Esophagus squamous epithelium (tissue), 5 donors: ENCODE measurements around the gene PDZD4. TPM values are rescaled to one million over a fixed set of nuclear protein-coding genes. Genes with fewer than 3 reads are reported as not detected.

ENCODE experiments used
- DNase-seq: peaks from one replicate; lab custom pipeline; 2025; lab: John Stamatoyannopoulos, UW
- H3K27ac ChIP-seq, 4 donors: fragments of 200-600 bp; sonication (generic); one replicate each; pipeline ENCODE4 v1.5.1; 2016 to 2019; ENCODE audit warnings: mild to moderate bottlenecking in 1 of 4
- H3K27me3 ChIP-seq, 4 donors: fragments of 200-600 bp; sonication (generic); 1 replicate in 3 of 4; 2 replicates in 1 of 4; pipeline versions ENCODE4 v1.5.1 to v1.6.0; 2017 to 2021; ENCODE audit warnings: antibody characterized with exemption in 1 of 4
- H3K36me3 ChIP-seq, 3 donors: fragments of 200-600 bp; sonication (generic); one replicate each; pipeline ENCODE4 v1.5.1; 2016 to 2019
- H3K4me1 ChIP-seq, 3 donors: fragments of 200-600 bp; sonication (generic); one replicate each; pipeline ENCODE4 v1.5.1; 2017 to 2019
- H3K4me3 ChIP-seq, 4 donors: fragments of 200-600 bp; sonication (generic); 1 replicate in 3 of 4; 2 replicates in 1 of 4; pipeline ENCODE4 v1.5.1; 2016 to 2019; ENCODE audit warnings: mild to moderate bottlenecking in 2 of 4, moderate library complexity in 1 of 4
- H3K9me3 ChIP-seq, 3 donors: fragments of 200-600 bp; sonication (generic); one replicate each; pipeline ENCODE4 v1.5.1; 2016 to 2019
- POLR2A ChIP-seq, 4 donors: fragments of 450-650 bp; IDR thresholded peaks; one replicate each; pipeline ENCODE4 v1.6.1; 2017; ENCODE audit warnings: antibody characterized with exemption in 4 of 4, mild to moderate bottlenecking in 4 of 4, moderate library complexity in 3 of 4
- WGBS, 2 donors: methylation state at CpG; one replicate each; pipeline ENCODE4 v1.1.5; 2018; 5-methylcytosine and 5-hydroxymethylcytosine counted together
- intact Hi-C: fragments of 100-400 bp; cut with DNase I; formaldehyde crosslinking; loops from one replicate; pipeline ENCODE4 v1.15.0; 2022
- total RNA-seq, 4 donors: library from RNA; depleted of rRNA; stranded (reverse); fragments of >200 nt; gene quantifications; one replicate each; pipeline ENCODE4 v1.1.0, GENCODE V29; 2016
- TF ChIP-seq, protein P1 (sequence below), 6 experiments: fragments of 450-650 bp in 4 of 6; fragments of 200-600 bp in 2 of 6; sonication (generic) in 2 of 6; IDR thresholded peaks; one replicate each; pipeline ENCODE4 v1.5.1; 2016 to 2019; ENCODE audit warnings: antibody characterized with exemption in 6 of 6, mild to moderate bottlenecking in 4 of 6, moderate library complexity in 4 of 6
- donor health status: DM: yes; HTN: yes; CAD: no.

The PDZD4 gene
- total RNA-seq, 4 donors from 2014 or later = 0.97 to 3.4 (median 1.9) TPM

DNA sequence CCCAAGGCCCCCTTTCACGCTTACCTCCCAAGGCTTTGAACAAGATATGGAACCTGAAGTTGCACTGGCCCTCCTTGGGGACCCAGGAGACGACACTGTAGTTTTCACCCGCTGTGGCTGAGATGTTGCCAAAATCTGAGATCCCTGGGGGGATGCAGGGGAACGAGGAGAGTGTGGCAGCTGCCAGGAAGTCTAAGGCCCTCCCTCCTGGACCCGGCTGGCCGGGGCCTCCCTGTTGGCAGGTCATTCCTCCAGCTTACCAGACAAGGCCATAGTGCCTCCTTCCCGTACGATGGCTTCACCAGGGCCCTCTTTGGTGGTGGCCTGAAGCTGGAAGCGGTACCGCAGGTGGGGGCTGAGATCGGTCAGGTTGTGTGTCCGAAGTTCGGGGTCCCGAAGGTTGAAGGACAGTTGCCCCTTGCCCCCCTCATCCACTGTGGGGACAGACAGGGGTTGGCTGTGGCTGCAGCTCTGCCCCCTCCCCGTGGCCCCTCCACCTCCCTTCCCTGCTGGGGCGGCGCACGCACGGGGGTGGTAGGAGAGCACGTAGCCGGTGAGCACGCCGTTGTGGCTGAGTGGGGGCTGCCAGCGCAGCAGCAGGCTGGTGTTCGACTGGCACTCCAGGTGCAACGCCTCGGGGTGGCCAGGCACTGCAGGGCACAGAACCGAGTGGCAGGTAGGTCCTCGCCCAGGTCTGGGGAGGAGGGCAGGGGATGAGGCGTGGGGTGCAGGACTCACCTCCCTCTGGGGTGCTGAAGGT is 34.4 kb upstream of the PDZD4 start:
- Histone ChIP-seq H3K36me3 (no peaks in the 10 kb centered on the region), H3K9me3 (no peaks in the 10 kb centered on the region), H3K4me1 (no peaks in the 10 kb centered on the region), H3K27me3 (peaks cover 0 to 13% (median 0%) of the 10 kb centered on the region in 4 donors), H3K4me3 (no peak overlapping the region), H3K27ac (no peak overlapping the region)
- WGBS, 2 donors = 74 to 80% methylated on average over 2 to 9 of the region's 30 CpGs
- intact Hi-C loops = no loop called here
- TF ChIP-seq POLR2A (IDR thresholded peaks at IDR 0.05) = no peak
- TF ChIP-seq, protein P1, sequence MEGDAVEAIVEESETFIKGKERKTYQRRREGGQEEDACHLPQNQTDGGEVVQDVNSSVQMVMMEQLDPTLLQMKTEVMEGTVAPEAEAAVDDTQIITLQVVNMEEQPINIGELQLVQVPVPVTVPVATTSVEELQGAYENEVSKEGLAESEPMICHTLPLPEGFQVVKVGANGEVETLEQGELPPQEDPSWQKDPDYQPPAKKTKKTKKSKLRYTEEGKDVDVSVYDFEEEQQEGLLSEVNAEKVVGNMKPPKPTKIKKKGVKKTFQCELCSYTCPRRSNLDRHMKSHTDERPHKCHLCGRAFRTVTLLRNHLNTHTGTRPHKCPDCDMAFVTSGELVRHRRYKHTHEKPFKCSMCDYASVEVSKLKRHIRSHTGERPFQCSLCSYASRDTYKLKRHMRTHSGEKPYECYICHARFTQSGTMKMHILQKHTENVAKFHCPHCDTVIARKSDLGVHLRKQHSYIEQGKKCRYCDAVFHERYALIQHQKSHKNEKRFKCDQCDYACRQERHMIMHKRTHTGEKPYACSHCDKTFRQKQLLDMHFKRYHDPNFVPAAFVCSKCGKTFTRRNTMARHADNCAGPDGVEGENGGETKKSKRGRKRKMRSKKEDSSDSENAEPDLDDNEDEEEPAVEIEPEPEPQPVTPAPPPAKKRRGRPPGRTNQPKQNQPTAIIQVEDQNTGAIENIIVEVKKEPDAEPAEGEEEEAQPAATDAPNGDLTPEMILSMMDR (IDR thresholded peaks at IDR 0.05) = no peak
- DNase-seq = no peak

- Histone ChIP-seq H3K4me3 (no peak overlapping the region), H3K27me3 (peaks cover 0 to 13% (median 0%) of the 10 kb centered on the region in 4 donors), H3K27ac (no peak overlapping the region), H3K4me1 (no peaks in the 10 kb centered on the region), H3K36me3 (no peaks in the 10 kb centered on the region), H3K9me3 (no peaks in the 10 kb centered on the region)
- DNase-seq = no peak
- intact Hi-C loops = no loop called here
- TF ChIP-seq, protein P1 (IDR thresholded peaks at IDR 0.05) = no peak
- no peak for TF ChIP-seq POLR2A (IDR thresholded peaks at IDR 0.05)
- WGBS, 2 donors = 80% methylated on average over 10 of the region's 10 CpGs; no CpG with 5 or more reads in 1 of the 2 donors
Observed at GRCh38 chrX:153864101-153864500, 33.8 kb upstream of the PDZD4 start.

DNA sequence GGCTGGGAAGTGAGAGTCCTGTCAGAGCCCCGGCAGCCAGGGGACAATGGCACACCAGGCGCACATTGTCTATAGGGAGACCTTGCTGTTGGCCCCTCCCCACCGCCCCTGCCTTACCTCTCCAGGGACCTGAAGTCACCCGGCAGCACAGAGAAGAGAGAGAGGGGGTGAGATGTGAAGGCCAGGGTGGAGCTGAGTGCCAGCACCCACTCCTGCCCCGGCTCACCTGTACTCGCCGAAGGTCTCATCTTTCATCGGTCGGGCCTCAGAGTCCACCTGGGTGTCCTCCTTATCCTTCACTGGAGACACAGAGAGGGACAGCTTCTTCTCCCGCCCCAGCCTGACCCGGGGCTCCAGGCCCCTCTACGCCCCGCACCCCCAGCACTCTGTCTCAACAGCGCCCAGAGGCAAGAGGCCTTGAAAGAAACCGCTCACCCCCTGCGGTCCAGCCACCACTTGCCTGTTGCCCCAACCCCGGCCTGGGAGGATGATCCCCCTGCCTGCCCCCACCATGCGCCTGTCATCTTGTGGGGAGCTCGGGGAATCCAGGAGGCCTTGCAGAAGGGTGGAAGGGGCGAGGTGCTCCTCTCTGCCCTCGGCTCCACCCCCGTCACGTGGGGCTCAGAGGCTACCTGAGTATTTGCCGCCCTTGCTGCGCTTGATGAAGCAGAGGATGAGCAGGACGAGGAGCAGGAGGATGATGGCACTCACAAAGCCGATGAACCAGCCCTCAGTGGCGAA is 33.1 kb upstream of the PDZD4 start:
- peaks cover 0 to 13% (median 0%) of the 10 kb centered on the region in 4 donors for H3K27me3 ChIP-seq
- 75% methylated on average over 7 of the region's 28 CpGs; no CpG with 5 or more reads in 1 of the 2 donors for WGBS, 2 donors
- intact Hi-C loops = no loop called here
- H3K4me1 ChIP-seq = no peaks in the 10 kb centered on the region
- no peaks in the 10 kb centered on the region for H3K9me3 ChIP-seq
- H3K4me3 ChIP-seq = no peak overlapping the region
- H3K27ac ChIP-seq = no peak overlapping the region
- no peaks in the 10 kb centered on the region for H3K36me3 ChIP-seq
- DNase-seq = no peak
- TF ChIP-seq, protein P1 (IDR thresholded peaks at IDR 0.05) = no peak
- TF ChIP-seq POLR2A (IDR thresholded peaks at IDR 0.05) = no peak

DNA sequence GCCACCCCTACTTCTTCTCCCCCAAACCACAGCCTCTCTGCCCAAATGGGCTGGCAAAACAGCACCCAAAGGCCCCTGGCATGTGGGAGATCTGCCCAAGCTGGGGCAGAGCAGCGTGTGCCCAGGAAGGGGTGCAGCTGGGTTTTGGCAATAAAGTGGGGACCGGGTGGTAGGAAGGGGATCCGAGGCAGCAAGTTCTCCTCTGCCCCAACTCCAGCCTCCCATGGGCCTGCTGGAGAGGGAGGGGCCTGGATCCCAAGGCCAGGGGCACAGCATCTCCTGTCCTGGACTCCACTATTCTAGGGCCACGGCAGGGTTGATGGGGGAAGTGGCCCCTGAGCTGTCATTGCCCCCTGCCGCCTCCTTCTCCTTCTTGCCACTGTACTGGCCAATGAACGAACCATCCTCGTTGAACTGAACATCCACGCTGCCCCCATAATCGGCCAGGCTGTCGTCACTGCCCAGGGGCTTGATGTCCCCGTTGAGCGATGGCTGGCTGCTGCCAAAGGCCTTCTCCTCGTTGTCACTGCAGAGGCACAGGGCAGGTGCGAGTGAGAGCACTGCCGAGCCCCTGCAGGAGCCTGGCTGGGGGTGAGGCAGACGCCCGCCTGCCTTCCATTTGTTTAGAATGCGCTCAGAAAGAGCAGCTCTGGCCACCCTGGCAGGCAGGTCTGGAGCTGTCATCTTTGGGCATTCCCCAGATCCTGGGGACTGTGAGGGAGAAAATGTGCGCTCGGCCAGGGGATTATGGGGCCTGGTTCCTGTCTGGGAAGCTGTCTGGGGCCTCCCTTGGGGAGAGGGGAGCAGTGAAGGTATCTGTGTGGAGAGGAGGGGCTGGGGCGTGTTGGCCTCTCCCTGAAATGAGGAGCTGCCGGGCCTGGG is 32.3 kb upstream of the PDZD4 start:
- intact Hi-C loops = no loop called here
- H3K27me3 ChIP-seq = peaks cover 0 to 13% (median 0%) of the 10 kb centered on the region in 4 donors
- H3K27ac ChIP-seq = no peak overlapping the region
- TF ChIP-seq, protein P1 (IDR thresholded peaks at IDR 0.05) = no peak
- no peak for TF ChIP-seq POLR2A (IDR thresholded peaks at IDR 0.05)
- WGBS, 2 donors = 55 to 71% methylated on average over 5 of the region's 22 CpGs
- no peaks in the 10 kb centered on the region for H3K9me3 ChIP-seq
- no peaks in the 10 kb centered on the region for H3K36me3 ChIP-seq
- DNase-seq = no peak
- no peaks in the 10 kb centered on the region for H3K4me1 ChIP-seq
- no peak overlapping the region for H3K4me3 ChIP-seq
